ENCODE data around the gene RNF223. TPM values are rescaled to one million over a fixed set of nuclear protein-coding genes. Genes with fewer than 3 reads are reported as not detected.

RNF223 gene
- total RNA-seq, 1 donor from 2014 or later: 9.0 TPM

DNA sequence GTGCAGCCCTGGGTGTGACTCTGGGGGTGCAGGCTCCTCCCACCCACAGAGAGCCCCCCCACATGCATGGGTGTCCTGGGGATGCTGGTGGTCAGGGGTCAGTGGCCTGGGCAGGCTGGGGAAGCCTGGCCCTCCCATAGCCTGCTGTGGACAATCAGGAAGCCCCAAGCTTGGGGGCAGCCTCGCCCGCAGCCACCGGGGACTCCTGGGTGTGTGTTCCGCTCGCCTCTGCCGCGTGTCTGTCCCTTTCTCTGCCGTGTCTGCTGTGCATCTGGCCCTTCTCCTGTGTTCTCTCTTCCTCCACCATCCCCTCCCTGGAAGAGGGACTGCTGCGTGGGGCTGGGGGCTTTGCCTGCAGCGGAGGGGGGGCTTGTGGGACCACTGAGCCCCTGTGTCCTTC is 31.3 kb downstream of the RNF223 start:
- no peak for TF ChIP-seq CTCF (IDR thresholded peaks at IDR 0.05; ENCODE audit: insufficient read depth, low read length, severe bottlenecking)
- DNase-seq (ENCODE audit: low read depth): no peak
- no peak for FAIRE-seq
- Histone ChIP-seq H3K27me3 (ENCODE audit: control insufficient read depth, insufficient read depth, low read length) (no peaks in the 10 kb centered on the region), H3K36me3 (ENCODE audit: control insufficient read depth, insufficient read depth, low read length) (peaks cover 55% of the 10 kb centered on the region), H3K4me3 (ENCODE audit: low read depth, low read length) (no peak overlapping the region)

DNA sequence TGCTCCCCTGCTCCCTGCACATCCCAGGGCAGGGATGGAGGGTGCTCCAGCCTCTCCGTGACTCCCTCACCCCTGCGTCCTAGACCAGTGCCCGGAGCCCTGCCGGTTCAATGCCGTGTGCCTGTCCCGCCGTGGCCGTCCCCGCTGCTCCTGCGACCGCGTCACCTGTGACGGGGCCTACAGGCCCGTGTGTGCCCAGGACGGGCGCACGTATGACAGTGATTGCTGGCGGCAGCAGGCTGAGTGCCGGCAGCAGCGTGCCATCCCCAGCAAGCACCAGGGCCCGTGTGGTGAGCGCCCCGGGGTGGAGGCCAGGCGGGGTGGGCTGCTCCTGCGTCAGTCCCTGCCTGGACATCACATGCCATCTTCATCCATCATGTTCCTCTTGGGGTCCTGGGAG is 32.2 kb downstream of the RNF223 start:
- TF ChIP-seq CTCF (IDR thresholded peaks at IDR 0.05; ENCODE audit: insufficient read depth, low read length, severe bottlenecking): no peak
- FAIRE-seq: no peak
- H3K36me3 ChIP-seq (ENCODE audit: control insufficient read depth, insufficient read depth, low read length): peaks cover 49% of the 10 kb centered on the region

DNA sequence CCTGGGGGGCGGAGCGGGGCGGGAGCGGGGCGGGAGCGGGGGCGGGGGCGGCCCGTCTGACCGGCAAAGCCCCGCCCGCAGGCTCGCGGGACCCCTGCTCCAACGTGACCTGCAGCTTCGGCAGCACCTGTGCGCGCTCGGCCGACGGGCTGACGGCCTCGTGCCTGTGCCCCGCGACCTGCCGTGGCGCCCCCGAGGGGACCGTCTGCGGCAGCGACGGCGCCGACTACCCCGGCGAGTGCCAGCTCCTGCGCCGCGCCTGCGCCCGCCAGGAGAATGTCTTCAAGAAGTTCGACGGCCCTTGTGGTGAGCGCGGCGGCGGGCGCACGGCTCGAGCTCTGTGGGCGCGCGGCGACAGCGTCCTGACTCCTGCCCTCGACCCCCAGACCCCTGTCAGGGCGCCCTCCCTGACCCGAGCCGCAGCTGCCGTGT is 33.0 kb downstream of the RNF223 start:
- peaks cover 46% of the 10 kb centered on the region for H3K36me3 ChIP-seq (ENCODE audit: control insufficient read depth, insufficient read depth, low read length)
- TF ChIP-seq CTCF (IDR thresholded peaks at IDR 0.05; ENCODE audit: insufficient read depth, low read length, severe bottlenecking): no peak
- H3K27me3 ChIP-seq (ENCODE audit: control insufficient read depth, insufficient read depth, low read length): no peaks in the 10 kb centered on the region
- no peak overlapping the region for H3K4me3 ChIP-seq (ENCODE audit: low read depth, low read length)
- DNase-seq (ENCODE audit: low read depth) (no peak), FAIRE-seq (no peak)

More for the DNA sequence above, 32.2 kb downstream of the RNF223 start:
- DNase-seq (ENCODE audit: low read depth): no peak
- Histone ChIP-seq H3K4me3 (ENCODE audit: low read depth, low read length) (no peak overlapping the region), H3K27me3 (ENCODE audit: control insufficient read depth, insufficient read depth, low read length) (no peaks in the 10 kb centered on the region)

DNA sequence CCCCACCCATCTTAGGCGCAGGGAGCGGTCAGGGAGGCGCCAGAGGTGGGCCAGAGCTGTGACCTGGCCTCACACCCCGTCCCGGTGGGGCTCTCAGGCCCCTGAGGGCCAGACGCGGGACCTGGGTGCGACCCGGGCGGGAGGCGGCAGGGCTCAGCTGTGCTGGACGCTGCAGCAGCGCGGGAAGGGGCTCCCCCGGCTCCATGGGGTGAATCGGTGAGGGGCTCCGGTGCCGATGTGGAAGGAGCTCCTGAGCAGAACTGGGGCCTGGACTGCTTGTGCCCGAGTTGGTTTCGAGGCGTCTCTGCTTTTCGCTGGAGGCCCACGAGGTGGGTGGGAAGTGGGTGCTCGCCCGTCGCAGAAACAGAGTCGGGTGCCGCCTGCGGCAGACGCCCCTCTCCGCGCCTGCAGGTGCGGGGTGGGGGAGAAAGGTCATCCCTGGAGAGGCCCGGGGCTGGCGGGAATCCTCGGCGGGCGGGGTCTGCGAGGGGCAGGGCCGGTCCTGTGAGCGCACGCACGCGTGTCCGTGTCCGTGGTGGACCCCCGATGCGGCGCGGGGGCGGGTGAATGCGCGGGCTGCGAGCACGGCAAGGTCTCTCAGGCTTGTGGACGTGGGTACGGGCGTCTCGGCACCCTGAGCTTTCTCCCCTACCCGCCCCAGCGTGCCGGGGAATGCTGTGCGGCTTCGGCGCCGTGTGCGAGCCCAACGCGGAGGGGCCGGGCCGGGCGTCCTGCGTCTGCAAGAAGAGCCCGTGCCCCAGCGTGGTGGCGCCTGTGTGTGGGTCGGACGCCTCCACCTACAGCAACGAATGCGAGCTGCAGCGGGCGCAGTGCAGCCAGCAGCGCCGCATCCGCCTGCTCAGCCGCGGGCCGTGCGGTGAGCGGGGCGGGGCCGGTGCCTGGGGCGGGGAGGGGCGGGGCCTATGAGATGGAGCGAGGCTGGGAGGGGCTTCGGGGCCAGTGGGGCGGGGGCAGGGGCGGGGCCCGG is 33.8 kb downstream of the RNF223 start:
- FAIRE-seq (no peak), DNase-seq (ENCODE audit: low read depth) (peak; percentile 81)
- peaks cover 45% of the 10 kb centered on the region for H3K36me3 ChIP-seq (ENCODE audit: control insufficient read depth, insufficient read depth, low read length)
- no peaks in the 10 kb centered on the region for H3K27me3 ChIP-seq (ENCODE audit: control insufficient read depth, insufficient read depth, low read length)
- TF ChIP-seq CTCF (IDR thresholded peaks at IDR 0.05; ENCODE audit: insufficient read depth, low read length, severe bottlenecking): peak; percentile 28
- no peak overlapping the region for H3K4me3 ChIP-seq (ENCODE audit: low read depth, low read length)

DNA sequence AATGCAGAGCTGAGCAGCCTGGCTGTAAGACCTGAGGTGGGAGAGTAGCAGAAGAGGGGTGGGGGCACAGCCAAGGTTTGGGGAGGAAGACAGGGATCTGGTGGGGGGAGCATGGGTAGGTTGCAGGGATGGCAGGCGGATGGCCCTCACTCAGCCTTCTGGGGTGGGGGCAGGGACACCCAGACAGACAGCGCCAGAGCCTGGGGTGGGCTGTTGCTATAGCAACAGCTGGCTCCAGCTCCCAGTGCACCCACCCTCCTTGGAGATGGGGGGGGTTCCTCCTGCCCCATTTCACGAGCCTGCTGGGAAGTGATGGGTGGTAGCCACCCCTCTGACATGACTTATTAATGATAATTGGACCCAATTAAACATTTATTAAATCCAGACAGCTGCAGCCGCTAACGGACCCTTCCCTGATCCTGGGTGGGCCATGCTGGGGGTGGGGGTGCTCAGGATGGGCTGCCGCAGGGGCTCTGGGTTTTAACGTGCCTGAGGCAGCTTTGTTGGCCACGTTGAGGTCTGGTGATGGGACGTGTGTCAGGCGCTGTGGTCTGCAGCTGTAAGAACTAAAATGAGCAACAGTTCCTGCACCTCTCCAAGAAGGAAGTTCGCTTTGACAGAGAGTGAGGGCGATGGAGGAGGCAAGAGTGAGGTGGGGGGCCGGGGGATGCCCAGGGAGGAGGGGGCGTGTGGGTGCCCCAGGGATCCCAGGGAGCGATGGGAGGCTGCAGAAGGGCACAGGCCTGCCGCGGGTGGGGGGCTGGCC is 34.8 kb downstream of the RNF223 start:
- no peak for TF ChIP-seq CTCF (IDR thresholded peaks at IDR 0.05; ENCODE audit: insufficient read depth, low read length, severe bottlenecking)
- DNase-seq (ENCODE audit: low read depth) (no peak), FAIRE-seq (no peak)
- Histone ChIP-seq H3K27me3 (ENCODE audit: control insufficient read depth, insufficient read depth, low read length) (no peaks in the 10 kb centered on the region), H3K4me3 (ENCODE audit: low read depth, low read length) (no peak overlapping the region), H3K36me3 (ENCODE audit: control insufficient read depth, insufficient read depth, low read length) (peaks cover 38% of the 10 kb centered on the region)

All from bronchial epithelial cell (primary cell).